HG02759 (cell line): ENCODE measurements around the gene FLVCR2.
A peak's percentile ranks its signal among the peaks of the same experiment; 100 is the strongest.
"Not testable (repeated sequence)": the region's sequence is repeated elsewhere in the genome, so short reads cannot be mapped to it uniquely, and the experiment has no call there.

Experiments used
- ATAC-seq: cut with Tn5 transposase; IDR thresholded peaks from one replicate; pipeline ENCODE4 v1.9.1; 2021; ENCODE audit warnings: mild to moderate bottlenecking, moderate library complexity; ENCODE audit not compliant: unreplicated experiment

FLVCR2 gene

DNA sequence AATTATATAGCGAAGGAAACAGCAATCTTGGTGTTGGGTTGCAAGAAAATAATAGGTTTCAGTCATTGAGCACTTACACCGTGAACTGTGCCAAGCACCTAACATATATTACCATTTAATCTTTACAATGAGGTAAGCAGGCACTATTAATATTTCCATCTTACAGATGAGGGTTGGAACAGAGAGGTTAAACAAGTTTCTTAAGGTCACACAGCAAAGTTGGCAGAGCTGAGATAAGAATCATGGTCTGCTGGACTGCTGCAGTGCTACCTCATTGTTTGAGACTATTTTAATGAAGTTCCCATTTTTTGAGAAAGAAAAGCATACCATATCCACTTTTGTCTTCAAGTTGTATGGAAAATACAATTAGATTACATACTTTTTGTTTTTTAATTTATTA, 80.5 kb downstream of the FLVCR2 start:
- ATAC-seq = no peak

DNA sequence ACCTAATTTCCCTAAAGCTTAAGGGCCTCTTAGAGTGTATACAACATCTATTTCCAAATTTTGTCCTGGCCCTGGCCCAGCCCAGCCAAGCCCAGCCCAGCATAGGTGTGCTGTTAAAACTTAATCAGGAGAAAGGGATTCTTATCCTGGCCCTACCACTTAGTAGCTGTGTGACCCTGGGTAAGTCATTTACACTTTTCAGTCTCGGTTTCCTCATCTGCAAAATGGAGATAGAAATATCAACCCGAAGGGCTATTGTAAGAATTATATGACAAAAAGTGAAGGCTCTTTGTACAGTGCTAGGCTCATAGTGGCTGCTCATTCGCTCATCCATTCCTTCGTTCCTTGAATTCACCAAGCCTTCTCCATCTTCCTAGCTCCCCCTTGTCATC, 81.8 kb downstream of the FLVCR2 start:
- no peak for ATAC-seq

DNA sequence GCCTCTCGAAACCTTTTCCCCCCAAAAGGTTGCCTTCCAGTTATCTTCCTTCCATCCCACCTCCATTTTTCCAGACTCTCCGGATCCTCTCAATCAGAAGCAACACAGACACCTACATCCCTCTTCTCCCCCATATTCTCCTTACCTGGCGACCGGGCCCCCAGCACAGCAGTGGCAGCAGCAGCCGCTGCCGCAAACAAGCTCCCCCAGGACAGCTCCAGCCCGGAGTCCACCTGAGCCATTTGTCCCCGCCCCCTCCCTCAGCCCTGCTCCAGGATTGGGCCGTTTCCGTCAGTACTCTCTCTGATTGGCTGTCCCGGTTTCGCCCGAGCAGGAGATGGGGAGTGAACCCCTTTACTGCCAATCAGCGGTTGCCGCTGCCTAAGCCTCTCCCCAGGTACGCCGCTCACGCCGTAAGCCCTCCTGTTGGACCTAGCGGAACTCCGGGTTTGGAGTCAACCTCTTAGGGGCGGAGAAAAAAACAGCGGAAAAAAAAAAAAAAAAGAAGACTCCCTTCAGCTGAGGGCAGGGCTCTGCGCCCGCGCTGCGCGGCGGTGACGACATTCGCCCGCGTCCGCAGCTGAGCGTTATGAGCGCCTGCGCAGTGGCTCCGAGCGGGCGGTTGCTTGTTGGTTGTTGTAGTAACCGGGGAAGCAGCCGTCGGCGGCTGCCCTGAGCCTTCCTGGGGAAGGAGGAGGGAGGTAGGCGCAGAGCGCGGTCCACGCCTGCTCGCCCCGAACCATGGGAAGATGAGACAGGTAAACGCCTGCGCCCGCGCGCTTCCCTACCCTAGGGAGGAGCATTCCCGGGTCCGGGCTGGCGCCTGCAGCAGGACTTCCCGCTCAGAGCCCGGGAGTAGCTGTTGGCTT, 82.4 kb downstream of the FLVCR2 start, which contains the start of the genes ERG28 and TTLL5:
Gene ERG28 (minus strand): TSS at position 247 of the 869 bp plus-strand sequence. CDS start 3,374 bp downstream, outside the sequence.
Gene TTLL5 (plus strand): TSS at position 617 of the 869 bp plus-strand sequence. CDS start 1,904 bp downstream, outside the sequence.
- ATAC-seq = peak; percentile 98

- no peak for ATAC-seq
These were observed 83.0 kb downstream of the FLVCR2 start for GRCh38 chr14:75661499-75661814.

DNA sequence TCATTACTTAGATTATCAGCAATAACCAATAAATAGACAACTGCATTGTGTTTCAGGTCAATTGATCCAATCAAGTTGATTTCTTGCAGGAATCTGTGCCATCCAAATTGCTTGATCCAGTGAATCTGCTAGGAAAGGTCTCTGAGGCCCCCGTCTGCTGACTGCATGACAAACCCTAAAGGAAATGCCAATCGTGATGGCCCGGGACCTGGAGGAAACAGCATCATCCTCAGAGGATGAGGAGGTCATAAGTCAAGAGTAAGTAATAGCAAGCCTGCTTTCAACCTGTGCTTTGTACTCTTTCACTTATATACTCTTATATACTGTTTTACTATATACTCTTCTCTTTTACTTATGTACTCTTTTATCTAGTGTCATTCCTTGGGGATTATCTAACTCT, 84.5 kb downstream of the FLVCR2 start:
- no peak for ATAC-seq

DNA sequence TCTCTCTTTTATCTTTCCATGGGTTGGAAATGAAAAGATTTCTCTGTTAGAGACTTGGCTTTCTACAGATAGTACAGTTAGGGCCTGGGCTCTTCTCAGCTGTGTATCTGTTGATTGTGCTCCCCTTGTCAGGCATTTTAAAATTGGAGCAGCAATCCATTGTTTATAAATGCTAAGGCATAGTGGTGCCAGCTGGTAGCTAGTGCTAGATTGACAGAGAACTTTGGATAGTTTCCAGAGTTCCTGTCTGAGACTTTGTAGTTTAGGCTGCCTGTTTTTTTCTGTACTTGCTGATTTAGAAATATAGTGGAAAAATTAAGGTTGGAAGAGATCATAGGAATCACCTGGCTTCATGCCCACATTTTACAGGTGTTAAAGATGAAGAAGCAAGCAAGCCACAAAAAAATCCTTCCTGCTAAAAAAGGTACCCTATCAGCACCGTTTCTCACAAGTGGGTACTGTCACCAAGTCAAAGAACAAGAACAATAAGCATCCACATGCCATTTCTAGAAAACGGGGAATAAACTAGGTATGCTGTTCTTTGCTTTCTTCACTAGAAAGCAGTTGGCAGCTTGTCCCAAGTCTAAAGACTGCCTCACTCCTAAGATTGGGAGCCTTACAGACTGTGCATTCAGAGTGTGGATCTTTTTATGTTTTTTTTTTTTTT, 88.8 kb downstream of the FLVCR2 start:
- no peak for ATAC-seq

- ATAC-seq = no peak
These were observed 94.3 kb downstream of the FLVCR2 start for GRCh38 chr14:75672605-75673192.

- no peak for ATAC-seq
These were observed 95.1 kb downstream of the FLVCR2 start for GRCh38 chr14:75673345-75674035.

GRCh38 chr14:75675265-75675960, 97.0 kb downstream of the FLVCR2 start:
- no peak for ATAC-seq

GRCh38 chr14:75685910-75686309, 107.5 kb downstream of the FLVCR2 start:
- no peak for ATAC-seq

- no peak for ATAC-seq
These were observed 110.6 kb downstream of the FLVCR2 start for GRCh38 chr14:75689012-75689411.

DNA sequence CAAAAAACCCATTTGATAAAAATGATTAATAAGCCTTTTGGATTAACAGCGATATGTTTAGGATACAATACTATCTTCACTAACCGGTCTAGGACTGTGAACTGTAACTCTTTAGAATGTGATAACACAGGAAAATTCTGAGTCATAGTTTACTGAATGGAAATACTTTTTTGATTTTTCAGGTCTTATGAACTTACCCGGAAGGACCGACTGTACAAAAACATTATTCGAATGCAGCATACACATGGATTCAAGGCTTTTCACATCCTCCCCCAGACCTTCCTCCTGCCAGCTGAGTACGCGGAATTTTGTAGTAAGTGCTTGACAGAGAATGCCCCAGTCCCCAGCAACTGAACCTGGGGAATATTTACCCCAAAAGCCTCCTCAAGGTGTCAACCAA, 111.6 kb downstream of the FLVCR2 start:
- ATAC-seq = no peak

GRCh38 chr14:75695025-75695424, 116.6 kb downstream of the FLVCR2 start:
- ATAC-seq = not testable (repeated sequence)

DNA sequence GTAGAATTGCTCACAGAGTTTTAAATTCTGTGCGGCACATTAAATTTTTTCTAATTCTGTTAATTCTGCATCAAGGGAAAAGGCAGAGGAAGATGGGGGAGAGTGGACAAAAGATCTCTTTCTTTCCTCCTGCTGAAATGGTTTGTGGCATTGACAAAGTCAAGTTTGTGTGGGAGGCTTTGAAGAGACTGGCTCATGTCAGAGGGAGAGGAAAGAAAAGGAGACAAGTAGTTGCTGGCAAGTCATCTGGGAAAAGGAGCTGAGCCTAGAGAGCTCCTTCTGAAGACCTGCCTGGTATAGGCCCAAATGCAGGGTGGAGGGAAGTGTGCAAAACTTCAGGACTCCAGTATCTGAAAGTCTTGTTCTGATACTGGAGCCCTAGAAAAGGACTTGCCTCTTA, 119.0 kb downstream of the FLVCR2 start:
- ATAC-seq = no peak
